Panc1 (cell line): ENCODE results near the gene PIGU. TPM values are rescaled to one million over a fixed set of nuclear protein-coding genes. Genes with fewer than 3 reads are reported as not detected.

Source experiments
- ATAC-seq: fragments of 200-7000 bp; cut with Tn5 transposase; 2 replicates; pipeline ENCODE4 v1.9.1; 2020; ENCODE audit warnings: mild to moderate bottlenecking, moderate library complexity
- BruUV-seq: library from RNA; stranded (reverse); fragments of 400-500 nt; replicated peaks from 2 replicates; lab custom pipeline; 2021; lab: Mats Ljungman, UMichigan
- CTCF ChIA-PET: fragments of 300-600 bp; sonication (Branson Sonifier 250); formaldehyde crosslinking; loops from one replicate; lab custom pipeline; 2022; ENCODE audit warnings: antibody characterized with exemption; lab: Charles Lee
- POLR2A ChIA-PET: fragments of 300-600 bp; sonication (Branson Sonifier 250); formaldehyde crosslinking; loops from one replicate; lab custom pipeline; 2022; ENCODE audit warnings: antibody characterized with exemption; lab: Charles Lee
- DNase-seq: peaks from one replicate; pipeline ENCODE4 v3.0.0-alpha.2; 2010; ENCODE audit warnings: low read depth, low spot score
- H3K27ac ChIP-seq: 2 replicates; pipeline ENCODE4 v1.5.1; 2011; ENCODE audit warnings: mild to moderate bottlenecking, low read length, inconsistent platforms
- H3K27me3 ChIP-seq: fragments of 200-500 bp; sonication (Bioruptor generic); 2 replicates; pipeline ENCODE4 v1.6.0; 2014; ENCODE audit warnings: low read length, inconsistent platforms; ENCODE audit not compliant: control insufficient read depth, insufficient read depth
- H3K36me3 ChIP-seq: fragments of 200-500 bp; sonication (Bioruptor generic); 2 replicates; pipeline ENCODE4 v1.5.1; 2014; ENCODE audit warnings: inconsistent platforms, mild to moderate bottlenecking, low read length, moderate library complexity; ENCODE audit not compliant: control insufficient read depth, insufficient read depth
- H3K4me1 ChIP-seq: 2 replicates; pipeline ENCODE4 v1.5.1; 2011; ENCODE audit warnings: inconsistent platforms, mild to moderate bottlenecking, low read length, moderate library complexity; ENCODE audit not compliant: control insufficient read depth, insufficient read depth
- H3K4me3 ChIP-seq, 2 experiments: 2 replicates each; pipeline ENCODE4 v1.5.1; 2011 to 2012; ENCODE audit warnings: low read depth in 2 of 2, low read length in 2 of 2, mild to moderate bottlenecking in 2 of 2, inconsistent platforms in 1 of 2, moderate library complexity in 1 of 2
- H3K9me3 ChIP-seq: fragments of 200-500 bp; sonication (Bioruptor generic); 2 replicates; pipeline ENCODE4 v1.5.1; 2014; ENCODE audit warnings: low read depth, mild to moderate bottlenecking, inconsistent platforms, low read length, moderate library complexity; ENCODE audit not compliant: control insufficient read depth, insufficient read depth
- CTCF ChIP-seq: fragments of 450-650 bp; IDR thresholded peaks from 2 replicates; pipeline ENCODE4 v1.5.1; 2017; ENCODE audit warnings: mild to moderate bottlenecking
- POLR2AphosphoS5 ChIP-seq: IDR thresholded peaks from 2 replicates; pipeline ENCODE4 v1.6.1; 2012; ENCODE audit warnings: mild to moderate bottlenecking, low read depth, low read length, moderate library complexity
- REST ChIP-seq, 2 experiments: IDR thresholded peaks; 2 replicates each; pipeline ENCODE4 v1.6.1; 2011 to 2012; ENCODE audit warnings: low read depth in 2 of 2, control low read depth in 1 of 2, low read length in 1 of 2, mild to moderate bottlenecking in 1 of 2, moderate library complexity in 1 of 2; ENCODE audit not compliant: insufficient read depth in 1 of 2
- SIN3A ChIP-seq: IDR thresholded peaks from 2 replicates; pipeline ENCODE4 v1.6.1; 2012; ENCODE audit warnings: low read depth, mild to moderate bottlenecking, low read length, moderate library complexity, borderline replicate concordance; ENCODE audit not compliant: insufficient read depth
- TCF7L2 ChIP-seq: IDR thresholded peaks from 2 replicates; pipeline ENCODE4 v1.6.1; 2011; ENCODE audit warnings: mild to moderate bottlenecking, low read depth, low read length, inconsistent platforms
- in situ Hi-C: cut with HindIII; loops from 2 replicates; pipeline ENCODE4 v1.10.0; 2016; ENCODE audit warnings: low sequenced_read_pairs, low pct_unique_long_range_greater_than_20kb
- intact Hi-C: fragments of 100-400 bp; cut with micrococcal nuclease; formaldehyde crosslinking; loops from one replicate; pipeline ENCODE4 v1.10.0; 2022; ENCODE audit not compliant: unreplicated experiment
- total RNA-seq: library from RNA; stranded (reverse); gene quantifications from one replicate; pipeline ENCODE4 v1.2.1, GENCODE V29; 2021; ENCODE audit not compliant: unreplicated experiment

Gene PIGU
- total RNA-seq, 1 experiment from 2014 or later, result 22.9 TPM

GRCh38 chr20:34557936-34558319 lies 119.0 kb downstream of the PIGU start:
- in situ Hi-C loops, result no loop called here
- CTCF ChIA-PET, result no interaction called here

GRCh38 chr20:34553366-34553867 lies 123.5 kb downstream of the PIGU start:
- ATAC-seq (no peak), DNase-seq (no peak)
- Histone ChIP-seq H3K4me3 (no peak overlapping the region), H3K27me3 (no peaks in the 10 kb centered on the region), H3K4me1 (peaks cover 3% of the 10 kb centered on the region; the same call in 1 of the 2 replicates), H3K36me3 (no peaks in the 10 kb centered on the region), H3K9me3 (no peaks in the 10 kb centered on the region), H3K27ac (no peak overlapping the region)
- intact Hi-C loops (no loop called here), in situ Hi-C loops (no loop called here)
- no peak for TF ChIP-seq REST (IDR thresholded peaks at IDR 0.05; ENCODE audit: insufficient read depth in 1 of 2, low read depth in 2 of 2, low read length in 1 of 2)
- no peak for TF ChIP-seq TCF7L2
- TF ChIP-seq CTCF, result no peak
- TF ChIP-seq SIN3A, result no peak
- TF ChIP-seq POLR2AphosphoS5, result no peak
- POLR2A ChIA-PET, result no interaction called here
- CTCF ChIA-PET, result no interaction called here
- no TSS peak for BruUV-seq

More at GRCh38 chr20:34557936-34558319, 119.0 kb downstream of the PIGU start:
- DNase-seq (no peak), ATAC-seq (no peak; the same call in 1 of the 2 replicates)
- no TSS peak for BruUV-seq
- H3K4me1 ChIP-seq, result peaks cover 3% of the 10 kb centered on the region; the same call in 1 of the 2 replicates
- no peak for TF ChIP-seq REST (IDR thresholded peaks at IDR 0.05; ENCODE audit: insufficient read depth in 1 of 2, low read depth in 2 of 2, low read length in 1 of 2)
- TF ChIP-seq SIN3A, result no peak
- no peak for TF ChIP-seq POLR2AphosphoS5
- no peak for TF ChIP-seq TCF7L2
- TF ChIP-seq CTCF, result no peak
- H3K9me3 ChIP-seq, result no peaks in the 10 kb centered on the region
- no peaks in the 10 kb centered on the region for H3K36me3 ChIP-seq
- intact Hi-C loops, result no loop called here
- POLR2A ChIA-PET, result no interaction called here
- H3K27me3 ChIP-seq, result no peaks in the 10 kb centered on the region
- H3K4me3 ChIP-seq, result peak overlapping the region; percentile 81 to 92
- H3K27ac ChIP-seq, result peak overlapping the region; percentile 80
